Measurements from ENCODE around the gene CLEC14A.

Gene CLEC14A

GRCh38 chr14:38205949-38206665 lies 49.8 kb downstream of the CLEC14A start:
- no peak for DNase-seq (ENCODE audit: low spot score)

GRCh38 chr14:38205119-38205813 lies 50.6 kb downstream of the CLEC14A start:
- no peak for DNase-seq (ENCODE audit: low spot score)

GRCh38 chr14:38204719-38205115 lies 51.2 kb downstream of the CLEC14A start:
- DNase-seq (ENCODE audit: low spot score) = no peak

Data from D341Med (cell line).